Measurements from ENCODE around the gene DHFR.
"Not testable (repeated sequence)": the region's sequence is repeated elsewhere in the genome, so short reads cannot be mapped to it uniquely, and the experiment has no call there.

Gene DHFR

GRCh38 chr5:80591352-80591751, 63.4 kb downstream of the DHFR start:
- TF ChIP-seq CTCF (IDR thresholded peaks at IDR 0.05; ENCODE audit: low read depth, low read length) = no peak
- no peak overlapping the region for H3K4me3 ChIP-seq (replicated peaks in 1 of 2; ENCODE audit: low read depth in 2 of 2, low read length in 2 of 2)
- peak in 1 of 2 donors; percentile 67 for DNase-seq (ENCODE audit: low read depth in 2 of 2)

GRCh38 chr5:80590766-80591165, 64.0 kb downstream of the DHFR start:
- DNase-seq (ENCODE audit: low read depth in 2 of 2) = no peak
- no peak overlapping the region for H3K4me3 ChIP-seq (replicated peaks in 1 of 2; ENCODE audit: low read depth in 2 of 2, low read length in 2 of 2)
- TF ChIP-seq CTCF (IDR thresholded peaks at IDR 0.05; ENCODE audit: low read depth, low read length) = no peak

DNA sequence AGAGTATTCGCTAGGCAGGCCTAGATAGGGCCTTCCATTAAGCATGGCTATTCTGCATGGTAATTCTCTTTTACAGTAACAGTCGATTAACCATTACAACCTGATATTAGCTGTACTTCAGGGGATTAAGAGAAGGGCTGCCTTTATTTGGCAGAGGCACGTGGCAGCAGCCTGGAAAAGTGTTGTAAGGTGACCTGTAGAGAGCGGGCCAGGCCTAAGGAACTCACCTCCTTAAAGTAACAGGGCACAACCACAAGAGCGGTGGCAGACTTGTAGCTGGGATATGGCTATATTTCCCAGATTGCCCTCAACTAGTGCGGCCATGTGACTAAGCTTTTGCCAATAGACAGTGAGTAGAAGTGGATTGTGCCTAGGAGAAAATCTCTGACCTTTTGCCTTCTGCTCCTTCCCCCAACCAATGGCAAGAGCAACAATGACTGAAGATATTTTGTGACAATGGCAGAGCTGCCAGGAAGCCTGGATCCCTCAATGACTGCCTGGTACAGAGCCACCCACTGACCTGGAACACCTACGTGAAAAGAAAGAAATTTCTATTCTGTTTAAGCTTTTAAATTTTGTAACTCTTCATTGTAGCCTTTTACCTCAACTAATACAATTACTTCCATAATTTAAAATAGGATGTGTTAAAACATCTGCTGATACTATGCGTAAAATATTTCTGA, 65.8 kb downstream of the DHFR start:
- TF ChIP-seq CTCF (IDR thresholded peaks at IDR 0.05; ENCODE audit: low read depth, low read length) = no peak
- no peak overlapping the region for H3K4me3 ChIP-seq (replicated peaks in 1 of 2; ENCODE audit: low read depth in 2 of 2, low read length in 2 of 2)
- DNase-seq (ENCODE audit: low read depth in 2 of 2) = no peak

GRCh38 chr5:80584770-80585169, 70.0 kb downstream of the DHFR start:
- H3K4me3 ChIP-seq (replicated peaks in 1 of 2; ENCODE audit: low read depth in 2 of 2, low read length in 2 of 2) = no peak overlapping the region
- DNase-seq (ENCODE audit: low read depth in 2 of 2) = no peak
- no peak for TF ChIP-seq CTCF (IDR thresholded peaks at IDR 0.05; ENCODE audit: low read depth, low read length)

GRCh38 chr5:80580291-80580690, 74.5 kb downstream of the DHFR start:
- DNase-seq (ENCODE audit: low read depth in 2 of 2); H3K4me3 ChIP-seq (replicated peaks in 1 of 2; ENCODE audit: low read depth in 2 of 2, low read length in 2 of 2): not testable (repeated sequence)

DNA sequence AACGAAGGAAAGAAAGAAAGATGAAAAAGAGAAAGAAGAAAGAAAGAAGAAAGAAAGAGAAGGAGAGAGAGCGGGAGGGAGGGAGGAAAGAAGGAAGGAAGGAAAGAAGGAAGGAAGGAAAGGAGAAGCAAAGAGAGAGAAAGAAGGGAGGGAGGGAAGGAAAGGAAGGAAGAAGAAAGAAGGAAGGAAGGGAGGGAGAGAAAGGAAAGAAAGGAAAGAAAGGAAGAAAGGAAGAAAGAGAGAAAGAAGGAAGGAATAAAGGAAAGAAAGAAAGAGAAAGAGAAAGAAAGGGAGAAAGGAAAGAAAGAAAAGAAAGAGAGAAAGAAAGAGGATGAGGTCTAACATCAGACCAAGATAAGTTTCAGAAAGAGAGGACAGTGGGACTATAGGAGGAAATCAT, 75.7 kb downstream of the DHFR start:
- TF ChIP-seq CTCF (IDR thresholded peaks at IDR 0.05; ENCODE audit: low read depth, low read length) = no peak
- DNase-seq (ENCODE audit: low read depth in 2 of 2) = no peak
- no peak overlapping the region for H3K4me3 ChIP-seq (replicated peaks in 1 of 2; ENCODE audit: low read depth in 2 of 2, low read length in 2 of 2)

- DNase-seq (ENCODE audit: low read depth in 2 of 2) = no peak
- TF ChIP-seq CTCF (IDR thresholded peaks at IDR 0.05; ENCODE audit: low read depth, low read length) = no peak
Measured at GRCh38 chr5:80577707-80578106, 77.1 kb downstream of the DHFR start.

More at GRCh38 chr5:80577707-80578106, 77.1 kb downstream of the DHFR start:
- H3K4me3 ChIP-seq (replicated peaks in 1 of 2; ENCODE audit: low read depth in 2 of 2, low read length in 2 of 2) = no peak overlapping the region
